Lung (tissue), 12 donors: ENCODE data around the gene MTMR1. TPM values are rescaled to one million over a fixed set of nuclear protein-coding genes. Genes with fewer than 3 reads are reported as not detected.
A peak's percentile ranks its signal among the peaks of the same experiment; 100 is the strongest.

ENCODE experiments used
- ATAC-seq: fragments of 200-7000 bp; cut with Tn5 transposase; one replicate; pipeline ENCODE4 v1.9.1; 2020; ENCODE audit warnings: moderate number of reproducible peaks; ENCODE audit not compliant: insufficient read depth, low FRiP score
- DNase-seq, 3 donors: peaks; one replicate each; pipeline ENCODE4 v3.0.0-alpha.2; 2013 to 2017
- H3K27ac ChIP-seq, 2 donors: one replicate each; pipeline ENCODE4 v1.5.1; 2013; ENCODE audit warnings: mild to moderate bottlenecking in 2 of 2, moderate library complexity in 2 of 2, control low read depth in 1 of 2, inconsistent platforms in 1 of 2, low read depth in 1 of 2, low read length in 1 of 2
- H3K27me3 ChIP-seq, 3 donors: one replicate each; pipeline ENCODE4 v1.5.1; 2013; ENCODE audit warnings: low read length in 2 of 3; ENCODE audit not compliant: control insufficient read depth in 3 of 3, insufficient read depth in 3 of 3
- H3K36me3 ChIP-seq, 4 donors: one replicate each; pipeline ENCODE4 v1.5.1; 2013; ENCODE audit warnings: low read length in 4 of 4, mild to moderate bottlenecking in 1 of 4, moderate library complexity in 1 of 4; ENCODE audit not compliant: control insufficient read depth in 4 of 4, insufficient read depth in 4 of 4
- H3K4me1 ChIP-seq, 5 donors: one replicate each; pipeline ENCODE4 v1.5.1; 2013; ENCODE audit warnings: low read length in 5 of 5, mild to moderate bottlenecking in 2 of 5, moderate library complexity in 1 of 5; ENCODE audit not compliant: control insufficient read depth in 5 of 5, insufficient read depth in 5 of 5
- H3K4me3 ChIP-seq: one replicate; pipeline ENCODE4 v1.5.1; 2013; ENCODE audit warnings: mild to moderate bottlenecking, control low read depth, moderate library complexity
- H3K9ac ChIP-seq, 2 donors: one replicate each; pipeline ENCODE4 v1.5.1; 2013; ENCODE audit warnings: low read length in 2 of 2, control low read depth in 1 of 2; ENCODE audit not compliant: insufficient read depth in 1 of 2
- H3K9me3 ChIP-seq, 4 donors: one replicate each; pipeline ENCODE4 v1.5.1; 2013; ENCODE audit warnings: low read length in 3 of 4, mild to moderate bottlenecking in 1 of 4, moderate library complexity in 1 of 4; ENCODE audit not compliant: control insufficient read depth in 4 of 4, insufficient read depth in 3 of 4
- CTCF ChIP-seq: IDR thresholded peaks from 2 replicates; pipeline ENCODE4 v1.5.1; 2012; ENCODE audit warnings: mild to moderate bottlenecking; ENCODE audit errors: control extremely low read depth, extremely low read depth
- WGBS, 2 donors: extraction: QIAGEN DNeasy Blood & Tissue Kit; methylation state at CpG; one replicate each; pipeline ENCODE4 v1.1.7; 2013; 5-methylcytosine and 5-hydroxymethylcytosine counted together
- polyA plus RNA-seq, 2 donors: library from polyadenylated mRNA; stranded (reverse); fragments of 200-250 nt; gene quantifications; one replicate each; pipeline ENCODE4 v1.2.1, GENCODE V29; 2013
- total RNA-seq, 2 donors: library from RNA; depleted of rRNA in 1 of 2; stranded (reverse); fragments of >200 nt in 1 of 2; gene quantifications; one replicate each; pipeline ENCODE4 v1.2.1, GENCODE V29; 2014 to 2021
- donor health status: control.
- donor health status: control.
- donor health status: Bipolar disorder and iron deficiency.
- donor health status: healthy.
- donor health status: DM: yes; HTN: yes; CAD: no.

Gene MTMR1
- total and polyA plus RNA-seq, 4 donors, result 10.0 to 37.6 (median 15.9) TPM

- no peak overlapping the region for H3K4me3 ChIP-seq
- no peaks in the 10 kb centered on the region for H3K9me3 ChIP-seq
- H3K36me3 ChIP-seq, result peaks cover 0 to 2% (median 0%) of the 10 kb centered on the region in 4 donors
- H3K9ac ChIP-seq, result no peak overlapping the region
- no peak for TF ChIP-seq CTCF
- 71 to 92% methylated on average over 3 of the region's 3 CpGs for WGBS, 2 donors
- DNase-seq, result no peak
- ATAC-seq, result no peak
- H3K27ac ChIP-seq, result peak overlapping the region; percentile 13 to 28
- H3K4me1 ChIP-seq, result peaks cover 0 to 6% (median 0%) of the 10 kb centered on the region in 5 donors
- H3K27me3 ChIP-seq, result peaks cover 0 to 8% (median 3%) of the 10 kb centered on the region in 3 donors
Observed at GRCh38 chrX:150704030-150704613, 10.9 kb downstream of the MTMR1 start.

- Histone ChIP-seq H3K9ac (no peak overlapping the region), H3K4me3 (no peak overlapping the region), H3K27me3 (peaks cover 0 to 2% (median 0%) of the 10 kb centered on the region in 3 donors), H3K27ac (no peak overlapping the region), H3K9me3 (no peaks in the 10 kb centered on the region), H3K4me1 (peaks cover 0 to 3% (median 0%) of the 10 kb centered on the region in 5 donors), H3K36me3 (no peaks in the 10 kb centered on the region)
- ATAC-seq (no peak), DNase-seq (no peak)
- TF ChIP-seq CTCF, result no peak
Observed at GRCh38 chrX:150712619-150713018, 19.4 kb downstream of the MTMR1 start.

- Histone ChIP-seq H3K9ac (no peak overlapping the region), H3K4me3 (no peak overlapping the region), H3K27ac (no peak overlapping the region), H3K4me1 (peaks cover 0 to 3% (median 0%) of the 10 kb centered on the region in 5 donors), H3K9me3 (no peaks in the 10 kb centered on the region), H3K36me3 (no peaks in the 10 kb centered on the region), H3K27me3 (peaks cover 0 to 5% (median 2%) of the 10 kb centered on the region in 3 donors)
- TF ChIP-seq CTCF, result no peak
- 56 to 93% methylated on average over 3 of the region's 3 CpGs for WGBS, 2 donors
- DNase-seq (no peak), ATAC-seq (no peak)
Observed at GRCh38 chrX:150715184-150715583, 22.0 kb downstream of the MTMR1 start.

GRCh38 chrX:150719621-150720020 is 26.4 kb downstream of the MTMR1 start:
- Histone ChIP-seq H3K27ac (no peak overlapping the region), H3K4me3 (no peak overlapping the region), H3K9ac (no peak overlapping the region), H3K36me3 (no peaks in the 10 kb centered on the region), H3K9me3 (no peaks in the 10 kb centered on the region), H3K4me1 (peaks cover 0 to 3% (median 0%) of the 10 kb centered on the region in 5 donors), H3K27me3 (peaks cover 0 to 5% (median 0%) of the 10 kb centered on the region in 3 donors)
- ATAC-seq (no peak), DNase-seq (no peak)
- TF ChIP-seq CTCF, result no peak
- 71 to 97% methylated on average over 4 of the region's 4 CpGs for WGBS, 2 donors
